Activated CD4-positive, alpha-beta T cell treated with anti-CD3 and anti-CD28 coated beads for 36 hours (primary cell): ENCODE data around the gene ZDHHC11B. TPM values are rescaled to one million over a fixed set of nuclear protein-coding genes. Genes with fewer than 3 reads are reported as not detected.
"Not testable (repeated sequence)": the region's sequence is repeated elsewhere in the genome, so short reads cannot be mapped to it uniquely, and the experiment has no call there.

ENCODE experiments used
- ATAC-seq: fragments of 200-7000 bp; cut with Tn5 transposase; one replicate; pipeline ENCODE4 v1.10.0; 2021; ENCODE audit warnings: mild to moderate bottlenecking, moderate library complexity
- CTCF ChIA-PET: fragments of 350-600 bp; sonication (Branson Sonifier 250); formaldehyde crosslinking; loops from one replicate; lab custom pipeline; 2021; ENCODE audit warnings: antibody characterized with exemption; lab: Charles Lee
- POLR2A ChIA-PET: fragments of 350-600 bp; sonication (Branson Sonifier 250); formaldehyde crosslinking; loops from one replicate; lab custom pipeline; 2021; ENCODE audit warnings: antibody characterized with exemption, inconsistent platforms; lab: Charles Lee
- DNase-seq: peaks from one replicate; pipeline ENCODE4 v3.0.0-alpha.2; 2020
- H3K27ac Mint-ChIP-seq: one replicate; pipeline ENCODE4 v1.8.0; 2021; ENCODE audit warnings: mixed read lengths
- H3K27me3 Mint-ChIP-seq: one replicate; pipeline ENCODE4 v1.8.0; 2021; ENCODE audit warnings: mixed read lengths
- H3K36me3 Mint-ChIP-seq: one replicate; pipeline ENCODE4 v1.8.0; 2021; ENCODE audit warnings: low read depth, mixed read lengths
- H3K4me1 Mint-ChIP-seq: one replicate; pipeline ENCODE4 v1.8.0; 2021; ENCODE audit warnings: mixed read lengths
- H3K4me3 Mint-ChIP-seq: one replicate; pipeline ENCODE4 v1.8.0; 2021; ENCODE audit warnings: mild to moderate bottlenecking, moderate library complexity, mixed read lengths
- H3K9me3 Mint-ChIP-seq: one replicate; pipeline ENCODE4 v1.8.0; 2021; ENCODE audit warnings: low read depth, mixed read lengths
- intact Hi-C, 2 experiments: fragments of 100-400 bp; cut with DNase I in 1 of 2; cut with micrococcal nuclease in 1 of 2; formaldehyde crosslinking; loops; one replicate each; pipeline versions ENCODE4 v1.14.2 to v1.15.1; 2022 to 2024; cut with DNase I, micrococcal nuclease
- total RNA-seq, 2 experiments: library from RNA; stranded (reverse); gene quantifications; one replicate each; pipeline ENCODE4 v1.2.3, GENCODE V29; 2021

ZDHHC11B gene
- total RNA-seq, 2 experiments from 2014 or later: 0.48 to 0.61 TPM

GRCh38 chr5:679166-679895 lies 105.2 kb downstream of the ZDHHC11B start:
- H3K9me3 Mint-ChIP-seq, ATAC-seq, H3K36me3 Mint-ChIP-seq, H3K27me3 Mint-ChIP-seq, intact Hi-C loops, H3K4me3 Mint-ChIP-seq, H3K27ac Mint-ChIP-seq, POLR2A ChIA-PET, H3K4me1 Mint-ChIP-seq: not testable (repeated sequence)
- CTCF ChIA-PET: interaction anchor here (0.6 kb wide), 1 partner anchor 342 kb away, joined by 3 read pairs; no protein-coding TSS in a partner anchor
- peak; percentile 1 for DNase-seq

- H3K9me3 Mint-ChIP-seq, H3K27ac Mint-ChIP-seq, H3K4me3 Mint-ChIP-seq, DNase-seq, intact Hi-C loops, H3K4me1 Mint-ChIP-seq, H3K27me3 Mint-ChIP-seq, POLR2A ChIA-PET, ATAC-seq, CTCF ChIA-PET, H3K36me3 Mint-ChIP-seq: not testable (repeated sequence)
Observed at GRCh38 chr5:678521-678920, 106.0 kb downstream of the ZDHHC11B start.

DNA sequence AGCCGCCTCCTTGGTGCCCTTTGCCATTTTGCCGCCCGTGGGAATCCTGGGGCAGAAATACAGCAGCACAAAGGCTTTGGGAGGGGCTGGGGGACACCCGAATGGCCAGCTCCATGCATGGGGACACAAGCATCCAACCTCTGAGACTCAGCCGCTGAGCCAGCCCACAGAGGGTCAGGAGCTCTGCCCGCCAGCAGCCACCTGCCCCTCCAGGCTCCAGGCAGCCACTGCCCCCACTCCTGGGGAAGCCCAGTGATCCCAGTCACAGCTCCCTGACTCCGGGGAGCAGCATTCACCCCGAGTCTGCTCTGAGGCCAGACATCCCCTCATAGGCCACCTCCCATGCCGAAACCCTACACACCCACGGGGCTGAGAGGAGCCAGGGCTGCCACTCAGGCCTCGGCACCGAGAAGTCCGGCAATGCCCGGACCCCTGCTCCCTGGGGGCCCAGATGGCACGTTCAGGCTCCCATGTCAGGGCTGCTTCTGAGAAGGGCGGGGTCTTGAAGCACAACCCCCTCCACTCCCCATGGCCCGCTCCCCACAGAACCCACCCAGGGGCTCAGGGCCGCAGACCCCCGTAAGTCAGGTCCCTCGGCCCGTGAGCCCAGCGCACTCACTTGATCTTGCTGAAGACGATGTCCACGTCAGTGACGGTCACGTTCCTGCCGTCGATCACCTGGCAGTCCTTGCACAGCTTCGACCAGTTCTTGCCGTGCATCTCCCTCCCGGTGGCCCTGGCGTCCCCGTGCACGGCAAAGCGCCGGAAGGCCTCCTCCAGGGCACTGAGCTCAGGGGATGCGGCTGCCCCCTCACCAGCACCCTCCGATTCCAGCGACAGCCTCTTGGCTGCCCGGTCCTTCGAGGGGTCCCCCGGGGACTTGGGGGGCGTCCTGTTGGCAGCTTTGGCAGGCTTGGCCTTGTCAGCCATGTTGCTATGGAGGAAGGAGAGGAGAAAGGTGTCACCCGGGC lies 107.1 kb downstream of the ZDHHC11B start:
- intact Hi-C loops: no loop called here
- no peaks in the 10 kb centered on the region for H3K9me3 Mint-ChIP-seq
- POLR2A ChIA-PET: no interaction called here
- peak; percentile 1 for DNase-seq
- CTCF ChIA-PET: interaction anchor here (0.7 kb wide), 1 partner anchor 280 kb away, joined by 3 read pairs; no protein-coding TSS in a partner anchor
- ATAC-seq: no peak
- H3K36me3 Mint-ChIP-seq: no peaks in the 10 kb centered on the region
- H3K4me1 Mint-ChIP-seq: peaks cover 8% of the 10 kb centered on the region
- H3K27me3 Mint-ChIP-seq: no peaks in the 10 kb centered on the region
- no peak overlapping the region for H3K27ac Mint-ChIP-seq
- H3K4me3 Mint-ChIP-seq: no peak overlapping the region

- Mint-ChIP-seq H3K27ac (no peak overlapping the region), H3K36me3 (no peaks in the 10 kb centered on the region), H3K4me1 (peaks cover 9% of the 10 kb centered on the region), H3K27me3 (no peaks in the 10 kb centered on the region), H3K4me3 (no peak overlapping the region), H3K9me3 (no peaks in the 10 kb centered on the region)
- ATAC-seq (no peak), DNase-seq (no peak)
- ChIA-PET CTCF (interaction anchor here (0.7 kb wide), 1 partner anchor 281 kb away, joined by 3 read pairs; no protein-coding TSS in a partner anchor), POLR2A (no interaction called here)
- intact Hi-C loops: no loop called here
Observed at GRCh38 chr5:676699-677076, 107.8 kb downstream of the ZDHHC11B start.

- ChIA-PET POLR2A (no interaction called here), CTCF (no interaction called here)
- intact Hi-C loops: no loop called here
- H3K4me1 Mint-ChIP-seq: peaks cover 9% of the 10 kb centered on the region
- no peaks in the 10 kb centered on the region for H3K9me3 Mint-ChIP-seq
- ATAC-seq: no peak
- no peaks in the 10 kb centered on the region for H3K27me3 Mint-ChIP-seq
- H3K36me3 Mint-ChIP-seq: no peaks in the 10 kb centered on the region
- no peak overlapping the region for H3K4me3 Mint-ChIP-seq
- peak; percentile 3 for DNase-seq
- H3K27ac Mint-ChIP-seq: no peak overlapping the region
Observed at GRCh38 chr5:675871-676698, 108.4 kb downstream of the ZDHHC11B start.

GRCh38 chr5:675111-675870 lies 109.2 kb downstream of the ZDHHC11B start:
- intact Hi-C loops: no loop called here
- DNase-seq (peak; percentile 3), ATAC-seq (no peak)
- Mint-ChIP-seq H3K4me1 (peaks cover 9% of the 10 kb centered on the region), H3K27me3 (no peaks in the 10 kb centered on the region), H3K36me3 (no peaks in the 10 kb centered on the region), H3K4me3 (no peak overlapping the region), H3K9me3 (no peaks in the 10 kb centered on the region), H3K27ac (no peak overlapping the region)
- POLR2A ChIA-PET: no interaction called here
- CTCF ChIA-PET: no interaction called here

GRCh38 chr5:674630-675011 lies 109.9 kb downstream of the ZDHHC11B start:
- H3K4me1 Mint-ChIP-seq: peaks cover 9% of the 10 kb centered on the region
- POLR2A ChIA-PET: no interaction called here
- no peak overlapping the region for H3K27ac Mint-ChIP-seq
- H3K9me3 Mint-ChIP-seq: no peaks in the 10 kb centered on the region
- H3K4me3 Mint-ChIP-seq: no peak overlapping the region
- ATAC-seq (no peak), DNase-seq (peak; percentile 4)
- CTCF ChIA-PET: interaction anchor here (0.5 kb wide), 1 partner anchor 300 kb away, joined by 3 read pairs; no protein-coding TSS in a partner anchor
- no peaks in the 10 kb centered on the region for H3K27me3 Mint-ChIP-seq
- no peaks in the 10 kb centered on the region for H3K36me3 Mint-ChIP-seq
- intact Hi-C loops: no loop called here

GRCh38 chr5:673831-674629 lies 110.5 kb downstream of the ZDHHC11B start:
- H3K9me3 Mint-ChIP-seq: no peaks in the 10 kb centered on the region
- H3K27me3 Mint-ChIP-seq: no peaks in the 10 kb centered on the region
- H3K4me3 Mint-ChIP-seq: no peak overlapping the region
- peaks cover 9% of the 10 kb centered on the region for H3K4me1 Mint-ChIP-seq
- no peak for ATAC-seq
- CTCF ChIA-PET: interaction anchor here (0.5 kb wide), 2 partner anchors 243 to 301 kb away, joined by 3 read pairs; no protein-coding TSS in a partner anchor
- no peaks in the 10 kb centered on the region for H3K36me3 Mint-ChIP-seq
- H3K27ac Mint-ChIP-seq: no peak overlapping the region
- intact Hi-C loops: no loop called here
- DNase-seq: peak; percentile 7
- POLR2A ChIA-PET: no interaction called here

GRCh38 chr5:673161-673830 lies 111.2 kb downstream of the ZDHHC11B start:
- H3K4me1 Mint-ChIP-seq: peaks cover 9% of the 10 kb centered on the region
- no peak overlapping the region for H3K4me3 Mint-ChIP-seq
- intact Hi-C loops: no loop called here
- no peak for ATAC-seq
- H3K27ac Mint-ChIP-seq: peak overlapping the region; percentile 47
- POLR2A ChIA-PET: no interaction called here
- no peaks in the 10 kb centered on the region for H3K36me3 Mint-ChIP-seq
- H3K27me3 Mint-ChIP-seq: no peaks in the 10 kb centered on the region
- CTCF ChIA-PET: interaction anchor here (0.5 to 1.0 kb wide), 3 partner anchors 52 to 244 kb away, joined by 3 to 6 read pairs (median 3); no protein-coding TSS in a partner anchor
- no peak for DNase-seq
- no peaks in the 10 kb centered on the region for H3K9me3 Mint-ChIP-seq
